Stimulated activated naive CD8-positive, alpha-beta T cell treated with anti-CD3 and anti-CD28 coated beads, Interleukin-15, Interleukin-2, amounts not matched to agents 100 ng/mL and 50 ng/mL, for 24 hours (primary cell): Measurements from ENCODE around the gene LENEP.
"Not testable (repeated sequence)": the region's sequence is repeated elsewhere in the genome, so short reads cannot be mapped to it uniquely, and the experiment has no call there.

Experiments
- H3K27ac Mint-ChIP-seq: one replicate; pipeline ENCODE4 v1.8.0; 2021; ENCODE audit warnings: mild to moderate bottlenecking, mixed read lengths
- H3K27me3 Mint-ChIP-seq: one replicate; pipeline ENCODE4 v1.8.0; 2021; ENCODE audit warnings: mixed read lengths
- H3K36me3 Mint-ChIP-seq: one replicate; pipeline ENCODE4 v1.8.0; 2021; ENCODE audit warnings: low read depth, mixed read lengths
- H3K4me1 Mint-ChIP-seq: one replicate; pipeline ENCODE4 v1.8.0; 2021; ENCODE audit warnings: low read depth, mixed read lengths
- H3K4me3 Mint-ChIP-seq: one replicate; pipeline ENCODE4 v1.8.0; 2021; ENCODE audit warnings: mild to moderate bottlenecking, mixed read lengths
- H3K9me3 Mint-ChIP-seq: one replicate; pipeline ENCODE4 v1.8.0; 2021; ENCODE audit warnings: mixed read lengths

Gene LENEP

GRCh38 chr1:154969246-154969645 is 24.1 kb upstream of the LENEP start:
- no peak overlapping the region for H3K4me3 Mint-ChIP-seq
- H3K36me3 Mint-ChIP-seq, result peaks cover 32% of the 10 kb centered on the region
- no peaks in the 10 kb centered on the region for H3K9me3 Mint-ChIP-seq
- H3K4me1 Mint-ChIP-seq, result peaks cover 31% of the 10 kb centered on the region
- peak overlapping the region; percentile 54 for H3K27ac Mint-ChIP-seq
- H3K27me3 Mint-ChIP-seq, result no peaks in the 10 kb centered on the region

GRCh38 chr1:154969860-154970452 is 23.4 kb upstream of the LENEP start:
- H3K4me3 Mint-ChIP-seq, result no peak overlapping the region
- no peaks in the 10 kb centered on the region for H3K9me3 Mint-ChIP-seq
- H3K27ac Mint-ChIP-seq, result peak overlapping the region; percentile 32
- H3K27me3 Mint-ChIP-seq, result no peaks in the 10 kb centered on the region
- H3K4me1 Mint-ChIP-seq, result peaks cover 31% of the 10 kb centered on the region
- H3K36me3 Mint-ChIP-seq, result peaks cover 27% of the 10 kb centered on the region

GRCh38 chr1:154970631-154971340 is 22.6 kb upstream of the LENEP start, which contains the start of gene SHC1:
Gene SHC1, minus strand, starts transcription at chr1:154970747. Its CDS starts 221 bp downstream, at chr1:154970526.
- H3K4me1 Mint-ChIP-seq, result peaks cover 31% of the 10 kb centered on the region
- H3K4me3 Mint-ChIP-seq, result peak within 1 kb of the TSS; percentile 33
- H3K9me3 Mint-ChIP-seq, result no peaks in the 10 kb centered on the region
- H3K36me3 Mint-ChIP-seq, result peaks cover 19% of the 10 kb centered on the region
- no peaks in the 10 kb centered on the region for H3K27me3 Mint-ChIP-seq
- peak within 1 kb of the TSS; percentile 90 for H3K27ac Mint-ChIP-seq

DNA sequence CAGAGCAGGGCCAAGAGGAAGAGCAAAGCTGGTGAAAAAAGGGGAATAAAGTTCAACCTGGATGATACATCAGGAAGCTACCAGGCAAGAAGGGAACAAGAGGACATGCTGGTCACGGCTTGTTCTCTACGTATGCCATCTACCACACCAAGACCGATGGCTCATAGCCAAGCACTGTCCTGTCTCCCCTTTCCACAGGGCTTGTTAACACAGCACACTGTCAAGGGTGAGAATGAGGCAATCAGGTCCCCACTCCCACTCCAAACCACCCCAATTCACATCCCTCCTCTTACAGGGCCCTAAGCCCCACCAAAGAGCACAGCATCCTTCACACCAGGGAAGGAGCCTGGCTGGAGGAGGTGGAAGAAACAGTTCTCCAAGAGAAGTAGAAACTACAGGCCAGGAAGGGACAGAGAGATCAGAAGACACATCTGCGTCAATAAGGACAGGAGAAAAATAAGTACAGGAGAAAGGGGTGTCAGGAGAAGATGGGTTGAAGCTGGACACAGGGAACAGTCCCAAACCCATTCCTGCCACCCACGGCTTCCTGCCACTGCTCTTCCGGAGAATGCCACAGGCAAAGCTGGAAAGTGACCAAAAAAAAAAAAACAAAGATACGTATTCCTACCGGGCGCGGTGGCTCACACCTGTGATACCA is 21.9 kb upstream of the LENEP start:
- Mint-ChIP-seq H3K9me3 (no peaks in the 10 kb centered on the region), H3K27ac (peak overlapping the region; percentile 90), H3K27me3 (no peaks in the 10 kb centered on the region), H3K4me1 (peaks cover 31% of the 10 kb centered on the region), H3K4me3 (peak overlapping the region; percentile 33), H3K36me3 (peaks cover 18% of the 10 kb centered on the region)

DNA sequence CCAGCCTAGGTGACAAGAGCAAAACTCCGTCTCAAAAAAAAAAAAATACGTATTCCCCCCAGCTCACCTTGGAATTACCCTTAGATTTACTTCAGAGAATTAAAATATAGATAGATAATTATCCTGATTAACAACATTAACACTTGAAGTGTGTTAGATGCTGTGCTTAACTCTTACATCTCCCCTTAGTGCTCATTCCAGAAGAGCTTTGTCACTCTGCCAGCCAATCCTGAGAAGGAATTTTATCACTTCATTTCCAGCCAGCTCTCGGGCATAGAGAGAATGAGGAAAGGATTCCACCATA is 21.2 kb upstream of the LENEP start:
- H3K36me3 Mint-ChIP-seq, result peaks cover 18% of the 10 kb centered on the region
- H3K4me3 Mint-ChIP-seq, result no peak overlapping the region
- peak overlapping the region; percentile 59 for H3K27ac Mint-ChIP-seq
- no peaks in the 10 kb centered on the region for H3K9me3 Mint-ChIP-seq
- no peaks in the 10 kb centered on the region for H3K27me3 Mint-ChIP-seq
- peaks cover 31% of the 10 kb centered on the region for H3K4me1 Mint-ChIP-seq

GRCh38 chr1:154972517-154973343 is 20.7 kb upstream of the LENEP start:
- H3K4me3 Mint-ChIP-seq, result no peak overlapping the region
- H3K27me3 Mint-ChIP-seq, result no peaks in the 10 kb centered on the region
- H3K27ac Mint-ChIP-seq, result peak overlapping the region; percentile 59
- peaks cover 20% of the 10 kb centered on the region for H3K36me3 Mint-ChIP-seq
- H3K9me3 Mint-ChIP-seq, result no peaks in the 10 kb centered on the region
- peaks cover 35% of the 10 kb centered on the region for H3K4me1 Mint-ChIP-seq

DNA sequence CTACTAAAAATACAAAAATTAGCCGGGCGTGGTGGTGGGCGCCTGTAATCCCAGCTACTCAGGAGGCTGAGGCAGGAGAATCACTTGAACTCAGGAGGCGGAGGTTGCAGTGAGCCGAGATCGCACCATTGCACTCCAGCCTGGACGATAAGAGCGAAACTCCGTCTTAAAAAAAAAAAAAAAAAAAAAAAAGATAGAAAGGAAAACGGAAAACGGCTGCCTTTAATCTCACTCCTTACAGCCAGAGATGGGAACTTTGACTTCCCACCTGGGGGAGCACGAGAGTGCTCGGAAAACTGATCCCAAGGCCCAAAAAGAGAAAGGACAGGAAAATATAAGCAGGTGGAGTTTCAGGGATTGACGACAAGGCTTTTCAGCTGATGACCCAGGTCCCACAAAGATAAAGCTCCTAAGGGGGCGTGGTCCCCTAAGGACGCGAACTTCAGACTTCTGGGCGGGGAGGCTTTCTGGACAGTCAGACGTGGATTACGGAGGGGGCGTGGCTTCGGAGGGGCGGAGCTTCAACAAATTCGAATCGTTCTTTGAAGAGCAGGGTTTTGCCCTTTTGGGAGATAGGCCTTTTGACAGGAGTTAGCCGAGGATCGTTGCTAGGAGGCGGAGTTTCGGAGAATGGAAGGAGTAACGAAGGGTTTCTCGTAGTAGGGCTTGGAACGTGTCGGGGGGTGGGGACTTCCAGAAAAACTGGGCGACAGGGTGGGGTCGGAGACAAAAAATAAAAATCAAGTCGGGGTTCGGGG is 19.9 kb upstream of the LENEP start:
- Mint-ChIP-seq H3K4me3 (no peak overlapping the region), H3K4me1 (peaks cover 37% of the 10 kb centered on the region), H3K27ac (peak overlapping the region; percentile 59), H3K36me3 (peaks cover 22% of the 10 kb centered on the region), H3K9me3 (no peaks in the 10 kb centered on the region), H3K27me3 (no peaks in the 10 kb centered on the region)

GRCh38 chr1:154974102-154974807 is 19.1 kb upstream of the LENEP start, which contains the start of gene CKS1B:
Gene CKS1B, plus strand, starts transcription at chr1:154974681. Its CDS starts 65 bp downstream, at chr1:154974746.
- peaks cover 28% of the 10 kb centered on the region for H3K36me3 Mint-ChIP-seq
- H3K9me3 Mint-ChIP-seq, result no peaks in the 10 kb centered on the region
- no peak within 1 kb of the TSS for H3K4me3 Mint-ChIP-seq
- H3K4me1 Mint-ChIP-seq, result peaks cover 37% of the 10 kb centered on the region
- H3K27ac Mint-ChIP-seq, result no peak within 1 kb of the TSS
- H3K27me3 Mint-ChIP-seq, result no peaks in the 10 kb centered on the region

- Mint-ChIP-seq H3K27me3 (no peaks in the 10 kb centered on the region), H3K4me3 (no peak overlapping the region), H3K36me3 (peaks cover 29% of the 10 kb centered on the region), H3K9me3 (no peaks in the 10 kb centered on the region), H3K27ac (no peak overlapping the region), H3K4me1 (peaks cover 32% of the 10 kb centered on the region)
Observed at GRCh38 chr1:154974808-154975408, 18.5 kb upstream of the LENEP start.

- H3K27ac Mint-ChIP-seq, result no peak overlapping the region
- no peaks in the 10 kb centered on the region for H3K9me3 Mint-ChIP-seq
- peaks cover 29% of the 10 kb centered on the region for H3K36me3 Mint-ChIP-seq
- peaks cover 32% of the 10 kb centered on the region for H3K4me1 Mint-ChIP-seq
- no peaks in the 10 kb centered on the region for H3K27me3 Mint-ChIP-seq
- no peak overlapping the region for H3K4me3 Mint-ChIP-seq
Observed at GRCh38 chr1:154975409-154976059, 17.9 kb upstream of the LENEP start.

DNA sequence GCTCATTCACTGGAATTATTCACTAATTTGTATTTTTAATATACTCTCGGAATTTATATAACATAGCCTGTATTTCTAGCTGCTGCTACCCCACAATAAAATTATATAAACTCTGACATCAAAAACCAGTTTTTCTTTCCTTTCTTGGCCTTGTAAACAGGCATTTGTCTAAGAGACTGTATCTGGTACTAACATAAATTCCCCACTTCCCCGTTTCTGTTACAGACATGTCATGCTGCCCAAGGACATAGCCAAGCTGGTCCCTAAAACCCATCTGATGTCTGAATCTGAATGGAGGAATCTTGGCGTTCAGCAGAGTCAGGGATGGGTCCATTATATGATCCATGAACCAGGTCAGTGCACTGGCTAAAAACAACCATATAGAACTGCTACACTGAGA is 15.6 kb upstream of the LENEP start:
- not testable (repeated sequence) for H3K4me3 Mint-ChIP-seq, H3K27me3 Mint-ChIP-seq, H3K9me3 Mint-ChIP-seq, H3K27ac Mint-ChIP-seq
- peaks cover 26% of the 10 kb centered on the region for H3K36me3 Mint-ChIP-seq
- peaks cover 11% of the 10 kb centered on the region for H3K4me1 Mint-ChIP-seq

- Mint-ChIP-seq H3K36me3 (peaks cover 26% of the 10 kb centered on the region), H3K9me3 (no peaks in the 10 kb centered on the region), H3K27me3 (no peaks in the 10 kb centered on the region), H3K27ac (peak overlapping the region; percentile 24), H3K4me3 (no peak overlapping the region), H3K4me1 (peaks cover 7% of the 10 kb centered on the region)
Observed at GRCh38 chr1:154978360-154978759, 15.0 kb upstream of the LENEP start.

GRCh38 chr1:154982341-154982740 is 11.0 kb upstream of the LENEP start:
- Mint-ChIP-seq H3K36me3 (peaks cover 30% of the 10 kb centered on the region), H3K27me3 (no peaks in the 10 kb centered on the region), H3K4me1 (peaks cover 20% of the 10 kb centered on the region), H3K9me3 (no peaks in the 10 kb centered on the region), H3K4me3 (no peak overlapping the region), H3K27ac (no peak overlapping the region)
